ENCODE measurements around the gene C10orf53. TPM values are rescaled to one million over a fixed set of nuclear protein-coding genes. Genes with fewer than 3 reads are reported as not detected.

C10orf53 gene
- polyA plus RNA-seq (2013, experiment 1 of 2): not detected
- polyA plus RNA-seq (2013, experiment 2 of 2): not detected

- 0 out of 2 replicates have a peak, but pooled peaks cover 4% of the 10 kb centered on the region for H3K9me3 ChIP-seq (ENCODE audit: insufficient read depth, low read depth, low read length)
- H3K4me3 ChIP-seq (ENCODE audit: low read length): peak within 1 kb of the TSS; percentile 52
- peaks cover 76% of the 10 kb centered on the region for H3K27me3 ChIP-seq (ENCODE audit: insufficient read depth, low read length)
- no peak within 1 kb of the TSS for H3K9ac ChIP-seq (ENCODE audit: low read depth, low read length)
- 13% methylated on average over 36 of the region's 36 CpGs for whole genome bisulfite sequencing
- no peaks in the 10 kb centered on the region for H3K4me1 ChIP-seq (ENCODE audit: insufficient read depth, low read length)
- no peaks in the 10 kb centered on the region for H3K36me3 ChIP-seq (ENCODE audit: insufficient read depth, low read length)
- no peak within 1 kb of the TSS for H3K27ac ChIP-seq (ENCODE audit: low read depth, low read length)
These were observed at the start of gene C10orf53 for GRCh38 chr10:49679480-49679893. Gene C10orf53 (plus strand): TSS chr10:49679651. CDS start chr10:49679698, 47 bp downstream.

- H3K27me3 ChIP-seq (ENCODE audit: insufficient read depth, low read length): 0 out of 2 replicates have a peak, but pooled peaks cover 4% of the 10 kb centered on the region
- WGBS: 94% methylated on average over 6 of the region's 6 CpGs
- no peak overlapping the region for H3K9ac ChIP-seq (ENCODE audit: low read depth, low read length)
- no peak overlapping the region for H3K4me3 ChIP-seq (ENCODE audit: low read length)
- no peaks in the 10 kb centered on the region for H3K4me1 ChIP-seq (ENCODE audit: insufficient read depth, low read length)
- H3K9me3 ChIP-seq (ENCODE audit: insufficient read depth, low read depth, low read length): no peaks in the 10 kb centered on the region
- no peaks in the 10 kb centered on the region for H3K36me3 ChIP-seq (ENCODE audit: insufficient read depth, low read length)
- H3K27ac ChIP-seq (ENCODE audit: low read depth, low read length): no peak overlapping the region
These were observed 47.5 kb upstream of the C10orf53 start for GRCh38 chr10:49631975-49632374.

GRCh38 chr10:49632406-49633317 is 46.8 kb upstream of the C10orf53 start:
- no peaks in the 10 kb centered on the region for H3K4me1 ChIP-seq (ENCODE audit: insufficient read depth, low read length)
- H3K9me3 ChIP-seq (ENCODE audit: insufficient read depth, low read depth, low read length): no peaks in the 10 kb centered on the region
- H3K4me3 ChIP-seq (ENCODE audit: low read length): no peak overlapping the region
- H3K36me3 ChIP-seq (ENCODE audit: insufficient read depth, low read length): no peaks in the 10 kb centered on the region
- no peak overlapping the region for H3K27ac ChIP-seq (ENCODE audit: low read depth, low read length)
- H3K27me3 ChIP-seq (ENCODE audit: insufficient read depth, low read length): 0 out of 2 replicates have a peak, but pooled peaks cover 4% of the 10 kb centered on the region
- no peak overlapping the region for H3K9ac ChIP-seq (ENCODE audit: low read depth, low read length)
- WGBS: 67% methylated on average over 12 of the region's 12 CpGs

- WGBS: 82% methylated on average over 13 of the region's 13 CpGs
- no peaks in the 10 kb centered on the region for H3K9me3 ChIP-seq (ENCODE audit: insufficient read depth, low read depth, low read length)
- no peaks in the 10 kb centered on the region for H3K4me1 ChIP-seq (ENCODE audit: insufficient read depth, low read length)
- peaks cover 7% of the 10 kb centered on the region; the same call in 1 of the 2 replicates for H3K27me3 ChIP-seq (ENCODE audit: insufficient read depth, low read length)
- H3K36me3 ChIP-seq (ENCODE audit: insufficient read depth, low read length): no peaks in the 10 kb centered on the region
- H3K27ac ChIP-seq (ENCODE audit: low read depth, low read length): no peak overlapping the region
- H3K9ac ChIP-seq (ENCODE audit: low read depth, low read length): no peak overlapping the region
- no peak overlapping the region for H3K4me3 ChIP-seq (ENCODE audit: low read length)
These were observed 46.0 kb upstream of the C10orf53 start for GRCh38 chr10:49633327-49634068.

- Histone ChIP-seq H3K9me3 (ENCODE audit: insufficient read depth, low read depth, low read length) (no peaks in the 10 kb centered on the region), H3K27me3 (ENCODE audit: insufficient read depth, low read length) (peaks cover 7% of the 10 kb centered on the region; the same call in 1 of the 2 replicates), H3K36me3 (ENCODE audit: insufficient read depth, low read length) (no peaks in the 10 kb centered on the region), H3K4me3 (ENCODE audit: low read length) (no peak overlapping the region), H3K4me1 (ENCODE audit: insufficient read depth, low read length) (no peaks in the 10 kb centered on the region), H3K9ac (ENCODE audit: low read depth, low read length) (no peak overlapping the region), H3K27ac (ENCODE audit: low read depth, low read length) (no peak overlapping the region)
- WGBS: 89% methylated on average over 7 of the region's 8 CpGs
These were observed 45.3 kb upstream of the C10orf53 start for GRCh38 chr10:49634069-49634660.

- Histone ChIP-seq H3K4me3 (ENCODE audit: low read length) (no peak overlapping the region), H3K27me3 (ENCODE audit: insufficient read depth, low read length) (peaks cover 8% of the 10 kb centered on the region; the same call in 1 of the 2 replicates), H3K9me3 (ENCODE audit: insufficient read depth, low read depth, low read length) (no peaks in the 10 kb centered on the region), H3K9ac (ENCODE audit: low read depth, low read length) (no peak overlapping the region), H3K36me3 (ENCODE audit: insufficient read depth, low read length) (no peaks in the 10 kb centered on the region), H3K4me1 (ENCODE audit: insufficient read depth, low read length) (no peaks in the 10 kb centered on the region), H3K27ac (ENCODE audit: low read depth, low read length) (no peak overlapping the region)
- 93% methylated on average over 3 of the region's 3 CpGs for whole genome bisulfite sequencing
These were observed 37.1 kb upstream of the C10orf53 start for GRCh38 chr10:49642311-49642710.

- H3K4me3 ChIP-seq (ENCODE audit: low read length): no peak overlapping the region
- peaks cover 4% of the 10 kb centered on the region; the same call in 1 of the 2 replicates for H3K27me3 ChIP-seq (ENCODE audit: insufficient read depth, low read length)
- no peaks in the 10 kb centered on the region for H3K36me3 ChIP-seq (ENCODE audit: insufficient read depth, low read length)
- no peak overlapping the region for H3K9ac ChIP-seq (ENCODE audit: low read depth, low read length)
- 90% methylated on average over 5 of the region's 5 CpGs for WGBS
- no peaks in the 10 kb centered on the region for H3K4me1 ChIP-seq (ENCODE audit: insufficient read depth, low read length)
- no peaks in the 10 kb centered on the region for H3K9me3 ChIP-seq (ENCODE audit: insufficient read depth, low read depth, low read length)
- no peak overlapping the region for H3K27ac ChIP-seq (ENCODE audit: low read depth, low read length)
These were observed 36.0 kb upstream of the C10orf53 start for GRCh38 chr10:49643241-49644034.

GRCh38 chr10:49644035-49644646 is 35.3 kb upstream of the C10orf53 start:
- 86% methylated on average over 7 of the region's 7 CpGs for WGBS
- peaks cover 3% of the 10 kb centered on the region; the same call in 1 of the 2 replicates for H3K4me1 ChIP-seq (ENCODE audit: insufficient read depth, low read length)
- H3K4me3 ChIP-seq (ENCODE audit: low read length): no peak overlapping the region
- H3K36me3 ChIP-seq (ENCODE audit: insufficient read depth, low read length): no peaks in the 10 kb centered on the region
- no peak overlapping the region for H3K9ac ChIP-seq (ENCODE audit: low read depth, low read length)
- H3K27me3 ChIP-seq (ENCODE audit: insufficient read depth, low read length): peaks cover 8% of the 10 kb centered on the region; the same call in 1 of the 2 replicates
- no peaks in the 10 kb centered on the region for H3K9me3 ChIP-seq (ENCODE audit: insufficient read depth, low read depth, low read length)
- H3K27ac ChIP-seq (ENCODE audit: low read depth, low read length): no peak overlapping the region

GRCh38 chr10:49645417-49645816 is 34.0 kb upstream of the C10orf53 start:
- Histone ChIP-seq H3K27ac (ENCODE audit: low read depth, low read length) (no peak overlapping the region), H3K4me3 (ENCODE audit: low read length) (no peak overlapping the region), H3K4me1 (ENCODE audit: insufficient read depth, low read length) (peaks cover 9% of the 10 kb centered on the region; the same call in 1 of the 2 replicates), H3K36me3 (ENCODE audit: insufficient read depth, low read length) (no peaks in the 10 kb centered on the region), H3K9ac (ENCODE audit: low read depth, low read length) (no peak overlapping the region), H3K9me3 (ENCODE audit: insufficient read depth, low read depth, low read length) (no peaks in the 10 kb centered on the region), H3K27me3 (ENCODE audit: insufficient read depth, low read length) (peaks cover 8% of the 10 kb centered on the region; the same call in 1 of the 2 replicates)
- WGBS: 95% methylated on average over 8 of the region's 8 CpGs

Data from HUES64 (cell line).